Activated B cell treated with CpG ODN at 0.5 μM for 24 hours (primary cell): ENCODE results near the gene STC2. TPM values are rescaled to one million over a fixed set of nuclear protein-coding genes. Genes with fewer than 3 reads are reported as not detected.

Source experiments
- ATAC-seq: fragments of 200-7000 bp; cut with Tn5 transposase; one replicate; pipeline ENCODE4 v1.10.0; 2021; ENCODE audit warnings: low read depth, mild to moderate bottlenecking, moderate library complexity
- CTCF ChIA-PET: fragments of 350-600 bp; sonication (Branson Sonifier 250); formaldehyde crosslinking; loops from one replicate; lab custom pipeline; 2021; ENCODE audit warnings: antibody characterized with exemption; lab: Charles Lee
- POLR2A ChIA-PET: fragments of 350-600 bp; sonication (Branson Sonifier 250); formaldehyde crosslinking; loops from one replicate; lab custom pipeline; 2021; ENCODE audit warnings: antibody characterized with exemption; lab: Charles Lee
- DNase-seq: peaks from one replicate; pipeline ENCODE4 v3.0.0; 2022
- H3K27ac Mint-ChIP-seq: one replicate; pipeline ENCODE4 v1.8.0; 2020; ENCODE audit warnings: mixed read lengths
- H3K27me3 Mint-ChIP-seq: one replicate; pipeline ENCODE4 v1.8.0; 2021; ENCODE audit warnings: mixed read lengths
- H3K36me3 Mint-ChIP-seq: one replicate; pipeline ENCODE4 v1.8.0; 2021; ENCODE audit warnings: low read depth, mixed read lengths
- H3K4me1 Mint-ChIP-seq: one replicate; pipeline ENCODE4 v1.8.0; 2021; ENCODE audit warnings: mixed read lengths
- H3K4me3 Mint-ChIP-seq: one replicate; pipeline ENCODE4 v1.8.0; 2020; ENCODE audit warnings: mild to moderate bottlenecking, mixed read lengths
- H3K9me3 Mint-ChIP-seq: one replicate; pipeline ENCODE4 v1.8.0; 2020; ENCODE audit warnings: mixed read lengths
- intact Hi-C: fragments of 100-400 bp; cut with micrococcal nuclease; formaldehyde crosslinking; loops from one replicate; pipeline ENCODE4 v1.15.1; 2024
- total RNA-seq: library from RNA; stranded (reverse); gene quantifications from 2 replicates; pipeline ENCODE4 v1.2.3, GENCODE V29; 2022
- TF ChIP-seq, protein P1 (sequence below): fragments of 200-600 bp; IDR thresholded peaks from one replicate; pipeline ENCODE4 v1.8.0; 2022; ENCODE audit warnings: antibody characterized with exemption, mild to moderate bottlenecking

STC2 gene
- total RNA-seq, 1 donor from 2014 or later: 0.29 TPM

DNA sequence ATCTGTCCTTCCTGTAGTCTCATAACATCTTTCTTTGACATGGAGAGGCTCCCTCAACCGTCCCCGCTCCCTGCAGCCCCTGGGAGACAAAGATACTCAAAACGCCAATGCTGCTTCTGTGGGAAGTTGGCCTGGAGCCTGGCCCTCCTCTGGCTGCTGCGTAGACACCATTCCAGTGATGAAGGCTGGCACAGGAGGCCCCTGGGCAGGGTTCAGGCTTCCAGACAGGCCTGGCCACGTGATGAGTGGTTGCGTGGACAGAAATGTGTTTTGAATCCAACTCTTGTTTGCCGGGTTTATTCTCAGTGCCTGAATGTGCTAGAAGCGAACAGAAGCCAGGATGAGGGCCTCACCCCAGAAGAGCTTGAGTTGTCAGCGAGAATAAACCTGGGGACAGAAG, 50.0 kb downstream of the STC2 start:
- TF ChIP-seq, protein P1, sequence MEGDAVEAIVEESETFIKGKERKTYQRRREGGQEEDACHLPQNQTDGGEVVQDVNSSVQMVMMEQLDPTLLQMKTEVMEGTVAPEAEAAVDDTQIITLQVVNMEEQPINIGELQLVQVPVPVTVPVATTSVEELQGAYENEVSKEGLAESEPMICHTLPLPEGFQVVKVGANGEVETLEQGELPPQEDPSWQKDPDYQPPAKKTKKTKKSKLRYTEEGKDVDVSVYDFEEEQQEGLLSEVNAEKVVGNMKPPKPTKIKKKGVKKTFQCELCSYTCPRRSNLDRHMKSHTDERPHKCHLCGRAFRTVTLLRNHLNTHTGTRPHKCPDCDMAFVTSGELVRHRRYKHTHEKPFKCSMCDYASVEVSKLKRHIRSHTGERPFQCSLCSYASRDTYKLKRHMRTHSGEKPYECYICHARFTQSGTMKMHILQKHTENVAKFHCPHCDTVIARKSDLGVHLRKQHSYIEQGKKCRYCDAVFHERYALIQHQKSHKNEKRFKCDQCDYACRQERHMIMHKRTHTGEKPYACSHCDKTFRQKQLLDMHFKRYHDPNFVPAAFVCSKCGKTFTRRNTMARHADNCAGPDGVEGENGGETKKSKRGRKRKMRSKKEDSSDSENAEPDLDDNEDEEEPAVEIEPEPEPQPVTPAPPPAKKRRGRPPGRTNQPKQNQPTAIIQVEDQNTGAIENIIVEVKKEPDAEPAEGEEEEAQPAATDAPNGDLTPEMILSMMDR: no peak
- Mint-ChIP-seq H3K27ac (no peak overlapping the region), H3K4me3 (no peak overlapping the region), H3K36me3 (no peaks in the 10 kb centered on the region), H3K27me3 (peaks cover 36% of the 10 kb centered on the region), H3K9me3 (peaks cover 6% of the 10 kb centered on the region), H3K4me1 (peaks cover 1% of the 10 kb centered on the region)
- intact Hi-C loops: no loop called here
- no peak for DNase-seq
- CTCF ChIA-PET: no interaction called here
- ATAC-seq: no peak
- POLR2A ChIA-PET: no interaction called here

GRCh38 chr5:173274771-173275170, 53.4 kb downstream of the STC2 start:
- TF ChIP-seq, protein P1: no peak
- ChIA-PET POLR2A (no interaction called here), CTCF (no interaction called here)
- Mint-ChIP-seq H3K4me1 (peaks cover 1% of the 10 kb centered on the region), H3K27me3 (peaks cover 19% of the 10 kb centered on the region), H3K36me3 (no peaks in the 10 kb centered on the region), H3K27ac (no peak overlapping the region), H3K4me3 (no peak overlapping the region), H3K9me3 (peaks cover 8% of the 10 kb centered on the region)
- DNase-seq (no peak), ATAC-seq (no peak)
- intact Hi-C loops: no loop called here

DNA sequence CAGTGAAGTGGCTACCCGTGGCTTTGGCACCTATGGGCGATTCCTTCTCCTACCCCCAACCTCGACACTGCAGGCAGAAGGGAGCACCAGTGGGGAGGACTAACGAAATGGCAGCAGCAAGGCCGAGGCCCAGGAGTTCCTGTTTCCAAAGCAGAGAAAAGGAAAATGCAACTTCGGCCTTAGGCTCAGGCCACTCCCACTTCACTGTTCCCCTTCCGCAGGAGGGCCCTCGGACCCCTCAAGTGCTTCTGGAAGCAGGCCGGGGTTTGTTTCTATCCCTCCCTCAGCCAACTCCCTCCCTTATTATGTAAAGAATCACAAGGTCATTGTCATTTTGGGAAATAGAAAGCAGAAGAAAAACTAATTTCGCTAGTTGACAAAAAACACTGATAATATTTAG, 56.8 kb downstream of the STC2 start:
- no peak overlapping the region for H3K4me3 Mint-ChIP-seq
- peaks cover 8% of the 10 kb centered on the region for H3K9me3 Mint-ChIP-seq
- H3K27ac Mint-ChIP-seq: no peak overlapping the region
- H3K4me1 Mint-ChIP-seq: peaks cover 1% of the 10 kb centered on the region
- ATAC-seq: no peak
- intact Hi-C loops: no loop called here
- H3K36me3 Mint-ChIP-seq: no peaks in the 10 kb centered on the region
- no peak for DNase-seq
- H3K27me3 Mint-ChIP-seq: peaks cover 19% of the 10 kb centered on the region
- ChIA-PET POLR2A (interaction anchor here (0.6 kb wide), 1 partner anchor 1602 kb away, joined by 3 read pairs; no protein-coding TSS in a partner anchor), CTCF (no interaction called here)
- TF ChIP-seq, protein P1: no peak

DNA sequence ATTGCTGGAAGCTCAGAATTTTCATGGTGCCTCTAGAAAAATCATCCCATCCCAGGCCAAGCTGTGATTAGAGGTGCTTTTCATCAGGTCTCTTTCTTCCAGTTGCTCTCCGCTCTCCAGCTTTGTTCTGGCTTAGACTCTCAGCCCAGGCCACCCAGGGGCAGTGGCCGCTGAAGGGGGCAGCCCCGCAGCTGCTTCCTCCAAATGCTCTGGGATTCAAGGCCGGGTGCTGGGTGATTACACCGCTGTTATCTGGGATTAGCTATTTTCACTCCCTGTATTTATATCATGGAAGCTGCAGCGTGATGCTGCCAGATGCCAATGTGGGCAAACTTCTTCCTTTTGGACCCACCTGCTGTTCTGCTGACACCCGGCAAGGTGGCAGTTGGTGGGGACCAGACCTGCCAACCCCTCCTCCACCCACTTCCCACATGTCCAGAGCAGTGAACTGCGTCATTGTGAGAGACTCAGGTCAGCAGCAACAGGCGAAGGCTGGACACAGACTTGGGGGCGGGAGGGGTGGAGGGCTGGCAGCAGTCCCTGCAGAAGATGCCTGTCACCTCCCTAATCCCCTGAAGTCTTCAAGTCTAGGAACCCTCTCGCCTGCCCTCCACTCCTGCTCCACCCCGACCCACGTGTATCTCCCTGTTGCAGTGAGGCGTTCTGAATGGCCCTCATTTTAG, 59.3 kb downstream of the STC2 start:
- peaks cover 23% of the 10 kb centered on the region for H3K27me3 Mint-ChIP-seq

DNA sequence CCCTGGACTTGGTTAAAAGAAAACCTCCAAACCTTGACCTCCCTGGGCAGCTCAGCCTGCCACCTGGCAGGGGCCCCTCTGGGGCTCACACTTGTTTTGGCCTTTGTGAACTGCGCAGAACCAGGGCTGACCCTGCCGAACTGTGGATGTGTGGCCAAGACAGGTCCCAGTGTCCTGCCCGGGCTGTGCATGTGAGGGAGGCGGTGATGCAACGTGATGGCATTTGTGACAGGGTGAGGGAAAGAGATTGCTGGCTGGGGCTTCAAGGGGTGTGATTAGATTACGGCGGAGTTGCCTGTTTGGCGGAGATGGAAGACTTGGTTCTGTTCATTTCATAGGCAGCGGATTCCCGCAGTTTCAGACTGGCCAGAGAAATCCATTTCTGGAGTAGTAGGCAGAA, 62.8 kb downstream of the STC2 start:
- H3K9me3 Mint-ChIP-seq: no peaks in the 10 kb centered on the region
- H3K4me3 Mint-ChIP-seq: no peak overlapping the region
- POLR2A ChIA-PET: no interaction called here
- no peak overlapping the region for H3K27ac Mint-ChIP-seq
- intact Hi-C loops: no loop called here
- CTCF ChIA-PET: no interaction called here
- no peak for ATAC-seq
- no peak for DNase-seq
- H3K4me1 Mint-ChIP-seq: no peaks in the 10 kb centered on the region
- TF ChIP-seq, protein P1: no peak
- no peaks in the 10 kb centered on the region for H3K36me3 Mint-ChIP-seq
- peaks cover 27% of the 10 kb centered on the region for H3K27me3 Mint-ChIP-seq

More for the DNA sequence above, 59.3 kb downstream of the STC2 start:
- H3K27ac Mint-ChIP-seq: no peak overlapping the region
- TF ChIP-seq, protein P1: no peak
- CTCF ChIA-PET: no interaction called here
- ATAC-seq (no peak), DNase-seq (no peak)
- peaks cover 2% of the 10 kb centered on the region for H3K9me3 Mint-ChIP-seq
- no peaks in the 10 kb centered on the region for H3K36me3 Mint-ChIP-seq
- H3K4me1 Mint-ChIP-seq: peaks cover 1% of the 10 kb centered on the region
- no peak overlapping the region for H3K4me3 Mint-ChIP-seq
- intact Hi-C loops: no loop called here
- POLR2A ChIA-PET: no interaction called here

Other genes starting within 250 kb of the STC2 start
- 17.9 and 20.2 TPM in 2 replicates for gene BNIP1, start 183.9 kb downstream of the STC2 start, total RNA-seq
- not detected in 2 replicates for gene NKX2-5, start 93.2 kb downstream of the STC2 start, total RNA-seq